ENCODE measurements around the gene C2orf92.

The C2orf92 gene

DNA sequence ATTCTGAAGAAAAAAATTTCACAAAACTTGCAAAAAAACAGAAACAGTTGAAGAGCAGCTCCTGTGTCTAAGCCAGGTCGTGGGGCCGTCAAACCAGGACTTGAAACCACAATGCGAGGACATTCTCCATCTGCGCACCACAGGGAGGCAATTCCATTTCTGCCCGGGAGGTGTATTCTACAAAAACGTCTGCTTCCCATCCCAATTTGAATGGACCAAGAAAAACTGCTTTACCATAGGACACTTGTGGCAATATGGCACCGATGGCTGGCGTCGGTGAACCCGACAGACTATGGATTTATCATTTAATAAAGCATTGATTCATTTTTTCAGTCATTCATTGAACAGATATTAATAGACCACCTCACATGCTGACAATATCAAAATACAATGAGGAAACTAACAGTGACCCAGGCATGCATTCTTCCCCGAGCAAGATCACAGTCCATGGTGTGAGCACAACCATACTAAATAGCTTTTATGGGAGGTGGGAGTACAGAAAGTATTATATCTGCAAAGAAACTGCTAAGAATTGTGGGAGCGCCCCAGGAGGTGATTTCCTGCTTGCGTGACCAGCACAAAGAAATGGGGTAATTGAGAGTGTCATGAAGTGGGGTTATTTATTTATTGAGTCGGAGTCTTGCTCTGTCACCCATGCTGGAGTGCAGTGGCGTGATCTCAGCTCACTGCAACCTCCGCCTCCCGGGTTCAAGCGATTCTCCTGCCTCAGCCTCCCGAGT, 33.4 kb downstream of the C2orf92 start:
- H3K9me2 ChIP-seq (ENCODE audit: low read depth, low read length) = no peaks in the 10 kb centered on the region
- H3K27me3 ChIP-seq (ENCODE audit: insufficient read depth, low read length) = no peaks in the 10 kb centered on the region
- no peaks in the 10 kb centered on the region for H3K4me1 ChIP-seq (ENCODE audit: insufficient read depth, low read length, severe bottlenecking)
- H3K27ac ChIP-seq (ENCODE audit: low read depth, low read length, poor library complexity, severe bottlenecking) = no peak overlapping the region
- H3K36me3 ChIP-seq (ENCODE audit: insufficient read depth, low read length) = no peaks in the 10 kb centered on the region
- H3K4me2 ChIP-seq (ENCODE audit: low read length) = no peak overlapping the region
- H3K4me3 ChIP-seq (ENCODE audit: low read depth, low read length, poor library complexity, severe bottlenecking) = no peak overlapping the region
- H3F3A ChIP-seq (ENCODE audit: insufficient read depth, low read length) = no peaks in the 10 kb centered on the region
- no peaks in the 10 kb centered on the region for H3K79me2 ChIP-seq (ENCODE audit: insufficient read depth, low read length)
- no peak overlapping the region for H3K9ac ChIP-seq (ENCODE audit: low read length)
- TF ChIP-seq EZH2 (IDR thresholded peaks at IDR 0.05; ENCODE audit: borderline replicate concordance, low read length) = no peak
- TF ChIP-seq, protein P1, sequence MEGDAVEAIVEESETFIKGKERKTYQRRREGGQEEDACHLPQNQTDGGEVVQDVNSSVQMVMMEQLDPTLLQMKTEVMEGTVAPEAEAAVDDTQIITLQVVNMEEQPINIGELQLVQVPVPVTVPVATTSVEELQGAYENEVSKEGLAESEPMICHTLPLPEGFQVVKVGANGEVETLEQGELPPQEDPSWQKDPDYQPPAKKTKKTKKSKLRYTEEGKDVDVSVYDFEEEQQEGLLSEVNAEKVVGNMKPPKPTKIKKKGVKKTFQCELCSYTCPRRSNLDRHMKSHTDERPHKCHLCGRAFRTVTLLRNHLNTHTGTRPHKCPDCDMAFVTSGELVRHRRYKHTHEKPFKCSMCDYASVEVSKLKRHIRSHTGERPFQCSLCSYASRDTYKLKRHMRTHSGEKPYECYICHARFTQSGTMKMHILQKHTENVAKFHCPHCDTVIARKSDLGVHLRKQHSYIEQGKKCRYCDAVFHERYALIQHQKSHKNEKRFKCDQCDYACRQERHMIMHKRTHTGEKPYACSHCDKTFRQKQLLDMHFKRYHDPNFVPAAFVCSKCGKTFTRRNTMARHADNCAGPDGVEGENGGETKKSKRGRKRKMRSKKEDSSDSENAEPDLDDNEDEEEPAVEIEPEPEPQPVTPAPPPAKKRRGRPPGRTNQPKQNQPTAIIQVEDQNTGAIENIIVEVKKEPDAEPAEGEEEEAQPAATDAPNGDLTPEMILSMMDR (IDR thresholded peaks at IDR 0.05; ENCODE audit: low read length) = no peak
- no peaks in the 10 kb centered on the region for H3K9me3 ChIP-seq (ENCODE audit: low read length)
- no peaks in the 10 kb centered on the region for H4K20me1 ChIP-seq (ENCODE audit: insufficient read depth, low read length)
- H2AFZ ChIP-seq (ENCODE audit: low read length) = no peak overlapping the region

DNA sequence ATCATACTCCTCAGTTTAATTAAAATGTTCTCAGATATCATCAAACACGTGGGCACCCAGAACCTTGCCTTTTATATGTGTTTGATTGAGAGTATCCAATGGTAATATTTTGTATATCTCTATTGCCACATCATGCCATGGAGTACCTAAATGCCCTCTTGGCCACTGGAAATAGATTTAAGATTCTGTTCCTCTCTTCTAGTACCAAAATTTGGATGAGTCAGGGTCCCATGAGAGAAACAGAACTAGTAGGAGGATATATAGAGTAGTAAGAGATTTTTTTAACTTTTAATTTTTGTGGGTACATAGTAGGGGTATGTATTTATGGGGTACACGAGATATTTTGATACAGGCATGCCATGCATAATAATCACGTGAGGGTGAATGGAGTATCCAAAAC, 34.2 kb downstream of the C2orf92 start:
- no peak overlapping the region for H3K4me2 ChIP-seq (ENCODE audit: low read length)
- no peak overlapping the region for H3K9ac ChIP-seq (ENCODE audit: low read length)
- H4K20me1 ChIP-seq (ENCODE audit: insufficient read depth, low read length) = no peaks in the 10 kb centered on the region
- H2AFZ ChIP-seq (ENCODE audit: low read length) = no peak overlapping the region
- no peaks in the 10 kb centered on the region for H3K9me3 ChIP-seq (ENCODE audit: low read length)
- H3K27me3 ChIP-seq (ENCODE audit: insufficient read depth, low read length) = no peaks in the 10 kb centered on the region
- H3K79me2 ChIP-seq (ENCODE audit: insufficient read depth, low read length) = no peaks in the 10 kb centered on the region
- no peak overlapping the region for H3K4me3 ChIP-seq (ENCODE audit: low read depth, low read length, poor library complexity, severe bottlenecking)
- no peaks in the 10 kb centered on the region for H3F3A ChIP-seq (ENCODE audit: insufficient read depth, low read length)
- no peak overlapping the region for H3K27ac ChIP-seq (ENCODE audit: low read depth, low read length, poor library complexity, severe bottlenecking)
- no peaks in the 10 kb centered on the region for H3K36me3 ChIP-seq (ENCODE audit: insufficient read depth, low read length)
- no peaks in the 10 kb centered on the region for H3K9me2 ChIP-seq (ENCODE audit: low read depth, low read length)
- no peaks in the 10 kb centered on the region for H3K4me1 ChIP-seq (ENCODE audit: insufficient read depth, low read length, severe bottlenecking)
- TF ChIP-seq EZH2 (IDR thresholded peaks at IDR 0.05; ENCODE audit: borderline replicate concordance, low read length) = no peak
- TF ChIP-seq, protein P1 (IDR thresholded peaks at IDR 0.05; ENCODE audit: low read length) = no peak

DNA sequence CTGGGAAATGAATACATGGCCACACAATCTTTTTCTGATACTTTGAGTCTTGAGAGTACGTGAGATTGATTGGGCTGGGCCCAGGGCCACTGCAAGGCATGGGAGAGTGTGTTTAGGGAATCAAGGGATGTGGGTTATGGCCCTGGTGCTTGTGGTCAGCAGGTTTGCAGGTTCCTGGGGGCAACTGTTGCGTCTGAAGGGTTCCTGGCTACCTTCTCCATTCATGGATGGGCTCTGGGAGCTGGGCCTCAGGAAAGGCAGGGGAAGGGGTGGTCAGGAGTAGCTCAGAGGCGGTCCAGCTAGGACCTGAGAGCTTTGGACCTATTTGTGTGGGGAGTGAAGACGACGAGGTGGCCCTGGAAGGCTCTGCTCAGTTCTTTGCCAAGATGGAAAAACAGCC, 35.5 kb downstream of the C2orf92 start:
- Histone ChIP-seq H3K9ac (ENCODE audit: low read length) (no peak overlapping the region), H3K9me3 (ENCODE audit: low read length) (no peaks in the 10 kb centered on the region), H3K27me3 (ENCODE audit: insufficient read depth, low read length) (no peaks in the 10 kb centered on the region), H3K27ac (ENCODE audit: low read depth, low read length, poor library complexity, severe bottlenecking) (no peak overlapping the region), H3K4me2 (ENCODE audit: low read length) (no peak overlapping the region), H3K36me3 (ENCODE audit: insufficient read depth, low read length) (no peaks in the 10 kb centered on the region), H2AFZ (ENCODE audit: low read length) (no peak overlapping the region), H3K79me2 (ENCODE audit: insufficient read depth, low read length) (no peaks in the 10 kb centered on the region), H3F3A (ENCODE audit: insufficient read depth, low read length) (no peaks in the 10 kb centered on the region), H3K4me1 (ENCODE audit: insufficient read depth, low read length, severe bottlenecking) (no peaks in the 10 kb centered on the region), H3K9me2 (ENCODE audit: low read depth, low read length) (no peaks in the 10 kb centered on the region), H4K20me1 (ENCODE audit: insufficient read depth, low read length) (no peaks in the 10 kb centered on the region), H3K4me3 (ENCODE audit: low read depth, low read length, poor library complexity, severe bottlenecking) (no peak overlapping the region)
- TF ChIP-seq, protein P1 (IDR thresholded peaks at IDR 0.05; ENCODE audit: low read length) = no peak
- TF ChIP-seq EZH2 (IDR thresholded peaks at IDR 0.05; ENCODE audit: borderline replicate concordance, low read length) = no peak
